ENCODE measurements around the gene LRRC49.
"Not testable (repeated sequence)": the region's sequence is repeated elsewhere in the genome, so short reads cannot be mapped to it uniquely, and the experiment has no call there.

Gene LRRC49

GRCh38 chr15:71013446-71013845 lies 120.8 kb downstream of the LRRC49 start:
- H3K4me3 ChIP-seq (ENCODE audit: low read length): no peak overlapping the region
- no peak for DNase-seq (ENCODE audit: low read depth)
- TF ChIP-seq CTCF (conservative IDR thresholded peaks at IDR 0.05; ENCODE audit: low read length): no peak

GRCh38 chr15:71015342-71015741 lies 122.7 kb downstream of the LRRC49 start:
- TF ChIP-seq CTCF (conservative IDR thresholded peaks at IDR 0.05; ENCODE audit: low read length): no peak
- no peak overlapping the region for H3K4me3 ChIP-seq (ENCODE audit: low read length)
- DNase-seq (ENCODE audit: low read depth): no peak

- not testable (repeated sequence) for DNase-seq (ENCODE audit: low read depth); H3K4me3 ChIP-seq (ENCODE audit: low read length)
These were observed 138.6 kb downstream of the LRRC49 start for GRCh38 chr15:71031232-71031631.

- DNase-seq (ENCODE audit: low read depth); H3K4me3 ChIP-seq (ENCODE audit: low read length): not testable (repeated sequence)
These were observed 142.9 kb downstream of the LRRC49 start for GRCh38 chr15:71035478-71035877.

GRCh38 chr15:71042356-71042922 lies 149.8 kb downstream of the LRRC49 start:
- TF ChIP-seq CTCF (conservative IDR thresholded peaks at IDR 0.05; ENCODE audit: low read length): no peak
- DNase-seq (ENCODE audit: low read depth): no peak
- H3K4me3 ChIP-seq (ENCODE audit: low read length): no peak overlapping the region

GRCh38 chr15:71043373-71043772 lies 150.7 kb downstream of the LRRC49 start:
- H3K4me3 ChIP-seq (ENCODE audit: low read length): no peak overlapping the region
- TF ChIP-seq CTCF (conservative IDR thresholded peaks at IDR 0.05; ENCODE audit: low read length): no peak
- DNase-seq (ENCODE audit: low read depth): peak; percentile 20

- no peak overlapping the region for H3K4me3 ChIP-seq (ENCODE audit: low read length)
- TF ChIP-seq CTCF (conservative IDR thresholded peaks at IDR 0.05; ENCODE audit: low read length): no peak
- DNase-seq (ENCODE audit: low read depth): peak; percentile 29
These were observed 151.4 kb downstream of the LRRC49 start for GRCh38 chr15:71044006-71044405.

GRCh38 chr15:71046146-71046545 lies 153.5 kb downstream of the LRRC49 start:
- peak; percentile 8 for DNase-seq (ENCODE audit: low read depth)
- not testable (repeated sequence) for H3K4me3 ChIP-seq (ENCODE audit: low read length)

All from AG10803 (cell line).